Stimulated activated CD4-positive, alpha-beta T cell treated with anti-CD3 and anti-CD28 coated beads, TNF-alpha, amount 100 ng/mL, for 1 hour (primary cell): ENCODE measurements around the gene MZB1.
"Not testable (repeated sequence)": the region's sequence is repeated elsewhere in the genome, so short reads cannot be mapped to it uniquely, and the experiment has no call there.

Source experiments
- DNase-seq, 3 donors: peaks; one replicate each; pipeline ENCODE4 v3.0.0-alpha.2; 2020; ENCODE audit warnings: low read depth in 3 of 3, low spot score in 1 of 3

The MZB1 gene

DNA sequence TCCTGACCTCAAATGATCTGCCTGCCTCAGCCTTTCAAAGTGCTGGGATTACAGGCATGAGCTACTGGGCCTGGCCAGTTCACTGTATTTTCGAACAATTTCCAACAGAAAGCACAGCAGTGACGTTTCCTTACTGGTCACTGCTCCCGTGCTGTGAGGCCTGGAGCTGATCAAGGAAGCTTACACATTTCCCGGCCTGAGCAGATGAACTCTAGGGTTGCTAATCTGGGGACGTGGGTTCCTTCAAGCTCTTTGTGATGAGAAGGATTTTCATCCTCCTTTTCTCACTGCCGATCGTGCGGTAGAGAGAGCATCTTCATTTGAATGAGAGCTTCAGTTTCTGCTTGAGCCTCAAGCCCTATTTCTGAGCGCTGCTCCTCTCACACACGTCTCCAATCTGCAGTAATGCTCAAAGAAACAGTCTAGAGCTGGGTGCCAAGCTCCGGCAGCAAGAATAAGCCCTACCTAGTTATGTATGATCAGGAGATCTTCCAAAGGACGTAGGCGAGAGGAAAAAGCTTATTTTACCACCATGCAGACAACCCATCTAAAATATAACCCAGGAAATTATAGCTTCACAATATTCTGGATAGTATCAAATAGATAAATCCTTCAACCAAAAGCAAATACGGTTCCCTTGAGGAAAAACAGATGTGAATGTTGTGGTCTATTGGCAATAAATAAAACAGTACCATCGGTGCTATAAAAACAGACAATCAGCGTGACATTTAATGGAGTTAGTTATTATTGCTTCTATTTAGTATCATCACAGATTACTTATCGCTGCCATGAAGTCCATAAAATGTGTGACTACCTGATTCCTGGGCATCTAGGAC is 21.5 kb upstream of the MZB1 start:
- DNase-seq = no peak

DNA sequence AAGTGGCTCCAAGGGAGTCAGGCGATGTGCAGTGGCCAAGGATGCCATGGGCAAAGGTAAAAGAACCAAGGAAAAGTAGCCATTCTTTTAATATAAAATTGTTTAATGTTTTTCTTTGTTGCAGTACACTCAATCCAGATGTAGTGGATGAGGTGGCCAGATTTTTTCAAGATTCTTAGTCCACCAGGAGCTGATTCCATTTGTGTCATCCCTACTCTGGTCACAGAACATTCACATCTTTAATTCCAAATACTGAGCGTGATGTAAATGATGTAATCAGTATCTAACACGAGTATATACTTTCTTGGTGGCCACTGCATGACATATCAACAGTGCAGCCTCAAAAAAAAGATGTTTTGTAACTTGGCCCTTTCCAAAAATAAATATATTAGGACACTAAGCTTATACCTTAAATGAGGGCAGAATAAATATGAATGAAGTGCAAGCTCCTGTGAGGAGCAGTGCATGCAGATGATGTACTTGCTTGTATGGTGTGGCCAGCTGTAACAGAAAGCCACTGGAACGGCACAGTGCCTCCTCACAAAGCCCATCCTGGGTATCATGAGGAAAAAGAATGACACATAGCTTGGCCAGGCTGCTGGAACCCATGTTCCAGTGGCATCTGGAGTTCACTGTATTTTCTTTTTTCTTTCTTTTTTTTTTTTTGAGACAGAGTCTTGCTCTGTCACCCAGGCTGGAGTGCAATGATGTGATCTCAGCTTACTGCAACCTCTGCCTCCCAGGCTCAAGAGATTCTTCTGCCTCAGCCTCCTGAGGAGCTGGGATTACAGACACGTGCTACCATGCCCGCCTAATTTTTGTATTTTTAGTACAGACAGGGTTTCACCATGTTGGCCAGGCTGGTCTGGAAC is 20.6 kb upstream of the MZB1 start:
- DNase-seq = no peak

DNA sequence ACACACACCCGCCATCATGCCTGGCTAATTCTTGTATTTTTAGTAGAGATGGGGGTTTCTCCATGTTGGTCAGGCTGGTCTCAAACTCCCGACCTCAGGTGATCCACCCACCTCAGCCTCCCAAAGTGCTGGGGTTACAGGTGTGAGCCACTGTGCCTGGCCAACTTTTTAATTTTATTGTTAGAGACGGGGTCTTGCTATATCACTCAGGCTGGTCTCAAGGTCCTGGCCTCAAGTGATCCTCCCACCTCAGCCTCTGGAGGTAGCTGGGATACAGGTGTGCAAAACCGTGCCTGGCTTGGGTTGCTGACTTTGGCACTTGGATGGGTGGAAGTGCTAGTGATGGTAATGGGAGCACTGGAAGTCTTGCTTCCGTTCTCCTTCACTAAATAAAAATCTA is 19.4 kb upstream of the MZB1 start:
- DNase-seq = not testable (repeated sequence)

DNA sequence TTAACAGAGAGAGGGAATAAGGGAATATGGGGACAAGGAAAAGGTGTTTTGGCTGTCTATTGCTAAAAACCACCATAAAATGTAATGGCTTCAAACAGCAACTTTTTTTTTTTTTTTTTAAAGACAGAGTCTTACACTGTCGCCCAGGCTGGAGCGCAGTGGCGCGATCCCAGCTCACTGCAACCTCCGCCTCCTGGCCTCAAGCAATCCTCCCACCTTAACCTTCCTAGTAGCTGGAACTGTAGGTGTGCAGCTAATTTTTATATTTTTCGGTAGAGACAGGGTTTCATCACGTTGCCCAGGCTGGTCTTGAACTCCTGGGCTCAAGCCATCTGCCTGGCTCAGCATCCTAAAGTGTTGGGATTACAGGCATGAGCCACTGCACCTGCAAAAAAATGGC is 18.5 kb upstream of the MZB1 start:
- DNase-seq = no peak

DNA sequence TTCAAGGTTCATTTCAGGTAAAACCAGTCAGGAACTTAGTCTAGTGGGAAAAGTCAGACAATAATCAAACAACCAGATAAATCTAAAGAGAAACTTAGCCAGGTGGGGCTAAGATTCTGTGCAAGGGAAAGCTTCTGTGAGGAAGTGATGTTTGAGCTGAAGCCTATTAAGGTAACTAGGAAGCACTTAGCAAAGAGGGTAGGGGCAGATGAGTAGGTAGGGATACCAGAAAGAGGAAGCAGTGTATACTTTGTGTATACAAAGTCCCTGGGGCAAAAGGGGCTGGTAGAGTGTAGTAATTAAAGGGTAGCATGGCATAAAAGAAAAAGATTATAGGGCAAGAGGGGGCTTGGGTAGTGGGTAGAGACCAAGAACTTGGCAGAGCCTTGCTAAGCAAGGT is 17.8 kb upstream of the MZB1 start:
- no peak for DNase-seq

DNA sequence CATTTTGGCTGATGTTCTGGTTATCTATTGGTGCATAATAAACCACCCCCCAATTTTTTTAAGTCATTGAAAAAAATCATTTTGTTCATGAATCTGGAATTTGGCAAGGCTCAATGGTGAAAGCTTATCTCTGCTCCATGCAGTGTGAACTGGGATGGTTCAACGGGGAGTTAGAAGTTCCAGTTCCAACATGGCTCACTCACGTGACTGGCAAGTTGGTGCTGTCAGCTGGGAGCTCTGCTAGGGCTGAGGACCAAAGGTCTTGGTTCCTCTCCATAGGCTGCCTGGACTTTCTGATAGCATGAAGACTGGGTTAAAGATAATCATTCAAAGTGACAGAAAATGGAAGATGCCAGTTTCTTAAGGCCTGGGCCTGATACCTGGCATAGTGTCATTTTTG is 17.2 kb upstream of the MZB1 start:
- no peak for DNase-seq

DNA sequence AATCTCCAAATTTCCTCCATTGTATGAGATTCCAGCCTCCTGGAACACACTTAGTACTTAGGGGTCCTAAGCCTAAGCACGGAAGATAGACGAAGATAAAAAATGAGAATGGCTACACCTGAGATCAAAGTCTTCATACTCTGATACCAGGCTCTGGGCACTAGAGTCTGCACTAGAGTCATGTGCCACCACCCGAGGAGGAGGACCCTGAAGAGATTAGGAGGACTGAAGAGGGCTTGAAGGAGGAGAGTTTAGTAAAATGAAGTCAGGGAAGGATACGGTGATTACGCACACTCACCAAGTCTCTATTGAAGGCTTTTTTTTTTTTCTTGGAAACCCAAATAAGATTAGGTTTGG is 14.7 kb upstream of the MZB1 start:
- DNase-seq = no peak

DNA sequence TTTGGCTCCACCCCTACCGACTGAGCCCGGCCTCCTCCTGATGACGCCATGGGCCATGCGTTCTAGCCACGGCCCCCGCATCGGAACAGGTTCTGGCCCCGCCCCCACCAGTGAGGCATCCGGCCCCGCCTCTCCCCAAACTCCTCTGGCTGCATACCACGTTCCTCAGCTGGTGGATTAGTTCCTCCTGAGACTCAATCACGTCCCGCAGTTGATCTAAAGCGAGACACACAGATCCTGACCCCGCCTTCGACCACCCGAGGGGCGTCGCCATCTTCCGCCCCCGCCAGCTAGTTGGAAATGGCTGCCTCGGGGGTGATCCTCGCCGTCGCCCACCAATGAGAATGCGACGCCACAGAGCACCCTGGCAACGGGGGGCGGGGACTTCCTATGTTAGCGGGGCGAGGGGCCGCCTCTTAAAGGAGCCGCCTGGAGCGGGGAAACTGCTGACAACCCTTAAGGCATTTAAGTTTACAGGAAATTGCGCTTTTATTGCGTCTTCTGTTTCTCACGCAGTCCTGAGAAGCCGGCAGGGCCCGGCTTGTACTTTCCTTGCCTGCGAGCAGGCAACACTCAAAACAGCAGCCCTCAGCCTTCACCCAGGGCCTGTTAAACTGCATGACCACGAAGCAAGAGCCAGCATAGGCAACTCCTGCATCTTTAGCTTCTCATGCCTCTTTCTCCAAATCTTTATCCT is 14.2 kb upstream of the MZB1 start, which contains the start of gene SPATA24:
Gene SPATA24 (minus strand): TSS at position 303 of the 697 bp plus-strand sequence. CDS start 29 bp downstream, at position 274.
- peak; percentile 92 to 95 (median 92) for DNase-seq

DNA sequence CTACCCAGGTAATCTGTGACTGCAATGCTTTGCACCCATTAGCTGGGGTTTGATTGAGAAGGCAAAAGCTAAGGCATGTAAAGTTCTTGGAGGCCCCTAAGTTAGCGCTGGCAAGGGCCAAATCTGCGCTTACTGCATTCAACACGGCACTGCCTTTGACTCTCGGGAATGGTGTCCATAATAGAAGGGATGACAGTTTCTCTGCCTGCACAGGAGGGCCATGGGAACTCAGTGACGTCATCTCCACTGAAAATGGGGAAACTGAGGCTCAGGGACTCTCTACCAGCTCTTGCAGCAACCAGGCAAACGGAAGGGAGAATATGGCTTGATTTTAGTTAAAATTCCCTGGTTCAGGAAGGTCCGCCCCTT is 13.7 kb upstream of the MZB1 start:
- DNase-seq = no peak

DNA sequence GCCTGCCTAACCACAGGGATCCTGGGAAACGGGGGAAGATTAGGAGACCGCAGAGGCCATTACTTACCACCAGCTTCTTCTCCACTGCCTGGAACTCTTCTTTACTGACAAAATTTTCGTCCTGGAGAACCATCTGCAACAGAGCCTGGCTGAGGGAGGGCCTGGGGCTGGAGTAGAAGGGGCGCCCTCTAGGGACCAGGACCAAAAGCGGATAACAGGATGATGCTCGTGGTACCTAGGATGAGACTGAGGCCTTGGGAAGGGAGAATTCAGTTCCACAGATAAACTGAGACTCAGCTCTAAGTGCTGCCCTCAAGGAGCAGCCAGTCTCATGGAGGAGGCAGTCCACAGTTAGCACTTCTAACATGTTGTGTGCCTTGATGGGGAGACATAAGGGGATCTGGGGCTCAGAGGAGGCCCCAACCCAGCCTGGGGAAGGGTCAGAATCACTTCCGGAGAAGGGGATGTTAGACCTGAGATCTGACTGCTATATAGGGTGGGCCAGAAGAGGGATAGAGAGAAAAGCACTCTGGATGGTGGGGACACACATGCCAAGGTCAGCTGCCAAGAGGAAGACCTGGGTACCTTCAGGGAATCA is 12.9 kb upstream of the MZB1 start:
- no peak for DNase-seq

DNA sequence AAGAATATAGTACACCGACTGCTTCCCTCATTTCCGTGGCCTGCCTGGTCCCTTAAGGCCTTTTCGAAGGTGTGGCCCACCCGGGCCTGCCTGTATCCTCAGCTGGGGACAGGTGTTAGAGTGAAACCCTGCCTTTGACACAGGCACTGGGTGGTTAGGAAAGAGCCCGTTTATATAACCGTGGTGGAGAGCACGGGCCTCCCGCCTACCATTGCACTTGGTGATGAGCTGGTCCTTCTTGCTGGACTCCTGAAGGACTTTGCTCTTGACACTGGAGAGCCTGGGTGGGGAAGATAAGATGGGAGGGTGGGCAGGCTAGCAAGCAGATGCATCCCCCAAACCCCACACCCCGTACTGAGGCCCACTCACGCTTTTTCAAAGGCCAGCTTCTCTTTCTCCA is 11.8 kb upstream of the MZB1 start:
- no peak for DNase-seq

DNA sequence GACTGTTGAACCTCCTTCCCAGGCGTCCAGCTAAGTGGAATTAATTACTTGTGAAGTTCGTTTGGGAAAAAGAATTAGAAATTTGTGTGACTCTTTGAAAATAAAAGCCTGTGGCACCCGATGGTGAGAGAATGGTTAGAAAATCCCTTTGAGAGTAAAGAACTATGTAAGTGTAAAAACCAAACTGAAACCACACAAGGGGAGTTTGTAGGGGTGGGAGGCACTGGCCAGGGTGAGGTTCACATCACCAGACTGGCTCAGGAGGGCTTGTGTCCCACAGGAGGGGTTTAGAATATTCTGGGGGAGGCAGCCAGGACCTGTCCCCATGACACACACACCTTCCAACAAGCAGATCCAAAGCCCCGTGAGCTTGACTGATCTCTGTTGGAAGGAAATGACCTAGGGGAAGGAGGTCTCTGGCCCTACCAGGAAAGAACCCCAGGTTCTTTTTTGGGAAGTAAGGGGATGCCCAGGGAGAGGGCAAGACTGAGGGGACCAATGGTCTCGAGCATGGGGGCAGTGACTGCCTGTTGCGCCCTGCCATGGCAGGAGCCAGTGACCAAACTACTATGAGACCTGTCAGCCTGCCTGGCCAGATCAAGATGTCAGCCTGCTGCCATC is 9.9 kb upstream of the MZB1 start:
- DNase-seq = no peak

DNA sequence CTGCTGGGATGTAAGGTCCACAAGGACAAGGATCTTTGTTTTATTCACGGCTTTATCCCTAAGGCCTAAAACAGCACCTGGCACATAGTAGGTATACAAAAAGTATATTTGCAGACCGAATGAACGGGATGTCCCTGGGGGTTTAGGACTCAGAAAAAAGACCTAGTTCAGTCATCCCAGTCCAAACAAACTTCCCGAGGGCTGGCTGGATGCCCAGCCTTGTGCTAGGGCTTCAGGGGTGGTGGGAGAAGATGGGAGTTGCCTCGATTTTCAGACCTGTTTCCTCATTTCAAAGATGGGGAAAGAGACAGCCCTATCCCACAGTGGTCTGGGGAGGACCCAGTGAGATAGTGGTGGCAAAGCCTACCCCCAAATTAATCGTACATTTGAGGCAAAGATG is 8.2 kb upstream of the MZB1 start:
- DNase-seq = no peak

DNA sequence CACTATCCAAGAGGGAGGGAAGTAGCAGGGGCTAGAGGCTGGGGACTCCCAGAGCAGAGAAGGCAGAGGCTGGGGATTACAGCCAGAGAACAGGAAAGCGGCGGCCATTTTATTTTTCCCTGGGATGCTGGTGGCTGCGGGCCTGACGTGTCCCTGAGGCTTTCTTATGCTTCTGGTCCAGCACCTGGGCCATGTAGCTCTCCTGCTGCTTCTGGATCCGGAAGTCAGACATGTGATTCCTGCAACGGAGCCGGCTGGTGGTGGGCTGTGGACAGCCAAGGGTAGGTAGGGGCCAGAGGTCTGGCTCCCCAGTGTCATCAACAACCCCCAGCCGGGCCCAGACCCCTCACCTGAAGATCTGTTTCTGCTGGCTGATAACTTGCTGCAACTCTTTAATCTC is 7.0 kb upstream of the MZB1 start:
- no peak for DNase-seq

DNA sequence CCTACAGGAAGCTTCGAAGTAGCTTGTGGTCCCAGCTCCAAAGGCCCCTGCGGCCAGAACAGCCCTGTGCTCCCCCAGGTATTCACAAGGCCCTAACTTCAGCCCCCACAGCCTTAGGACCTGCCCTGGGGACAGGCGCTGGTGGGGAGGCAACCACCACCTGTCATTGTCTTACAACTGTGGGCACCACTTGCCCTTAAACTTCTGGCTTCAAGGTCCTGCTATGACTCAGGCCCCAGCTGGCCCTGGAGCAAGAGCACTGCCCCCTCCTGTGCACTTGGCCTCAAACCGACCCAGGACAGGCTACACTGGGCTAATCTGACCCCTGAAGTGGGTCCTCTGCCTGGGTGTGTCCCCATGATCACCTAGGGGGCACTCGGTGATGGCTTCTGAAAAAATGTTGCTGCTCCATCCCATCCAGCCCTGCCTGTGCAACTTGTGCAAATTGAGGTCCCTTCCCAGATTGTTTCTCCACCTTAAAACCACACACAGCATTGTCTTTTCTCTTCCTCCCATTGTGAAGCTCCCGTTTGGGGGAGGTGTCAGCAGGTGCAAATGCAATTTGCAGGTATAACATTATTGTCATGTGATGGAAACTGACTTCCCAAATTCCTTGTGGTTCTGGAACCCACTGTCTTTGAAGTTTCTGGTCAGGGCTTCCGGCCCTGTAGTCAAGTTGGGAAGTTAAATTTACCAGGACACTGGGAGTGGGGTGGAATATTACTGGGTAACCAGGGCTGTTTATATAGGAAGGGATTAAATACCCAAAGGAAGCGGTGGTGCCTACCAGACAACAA is 6.3 kb upstream of the MZB1 start:
- DNase-seq = no peak

DNA sequence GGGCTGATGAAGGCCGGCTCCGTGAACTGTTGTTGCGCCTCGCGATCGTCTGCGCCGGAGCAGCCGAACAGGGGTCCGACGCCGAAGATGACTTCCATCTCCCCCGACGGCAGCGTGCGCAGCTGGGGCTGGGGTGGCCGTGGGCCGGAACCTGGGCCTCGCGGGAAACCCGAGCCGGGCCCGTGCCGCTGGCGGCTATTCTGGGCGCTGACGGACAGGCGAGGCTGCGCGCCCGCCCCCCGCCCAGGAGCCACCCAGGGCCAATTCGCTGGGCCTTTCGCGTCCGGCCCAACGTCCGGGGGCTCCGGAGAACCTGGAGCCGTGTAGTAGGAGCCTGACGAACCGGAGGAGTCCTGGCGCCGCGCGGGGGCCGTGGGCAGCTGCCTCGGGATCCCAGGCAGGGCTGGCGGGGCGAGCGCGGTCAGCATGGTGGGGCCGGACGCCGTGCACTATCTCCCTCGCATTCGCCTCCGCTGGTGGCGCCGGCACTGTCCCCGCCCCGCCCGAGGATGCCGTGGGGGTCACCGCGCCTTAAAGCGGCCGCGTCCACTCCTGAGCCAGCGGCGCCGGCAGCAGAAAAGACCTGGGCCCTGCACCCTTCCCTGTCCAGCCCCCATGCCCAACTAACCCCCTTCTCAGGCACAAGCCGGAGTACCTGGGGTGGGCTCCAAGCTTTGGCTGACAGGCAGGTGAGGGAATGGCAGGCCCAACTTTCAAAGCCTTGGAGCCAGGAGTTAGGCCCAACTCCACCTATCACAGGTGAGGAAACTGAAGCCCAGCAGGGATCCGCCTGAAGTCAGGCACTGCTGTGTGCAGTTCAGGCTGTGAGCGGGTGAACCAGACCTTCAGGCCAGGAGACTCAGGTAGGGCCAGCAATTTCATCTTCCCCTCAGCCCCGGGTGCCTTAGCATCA is 5.2 kb upstream of the MZB1 start, which contains the start of gene PROB1:
Gene PROB1 (minus strand): TSS at position 451 of the 913 bp plus-strand sequence. CDS start 23 bp downstream, at position 428.
- no peak for DNase-seq

DNA sequence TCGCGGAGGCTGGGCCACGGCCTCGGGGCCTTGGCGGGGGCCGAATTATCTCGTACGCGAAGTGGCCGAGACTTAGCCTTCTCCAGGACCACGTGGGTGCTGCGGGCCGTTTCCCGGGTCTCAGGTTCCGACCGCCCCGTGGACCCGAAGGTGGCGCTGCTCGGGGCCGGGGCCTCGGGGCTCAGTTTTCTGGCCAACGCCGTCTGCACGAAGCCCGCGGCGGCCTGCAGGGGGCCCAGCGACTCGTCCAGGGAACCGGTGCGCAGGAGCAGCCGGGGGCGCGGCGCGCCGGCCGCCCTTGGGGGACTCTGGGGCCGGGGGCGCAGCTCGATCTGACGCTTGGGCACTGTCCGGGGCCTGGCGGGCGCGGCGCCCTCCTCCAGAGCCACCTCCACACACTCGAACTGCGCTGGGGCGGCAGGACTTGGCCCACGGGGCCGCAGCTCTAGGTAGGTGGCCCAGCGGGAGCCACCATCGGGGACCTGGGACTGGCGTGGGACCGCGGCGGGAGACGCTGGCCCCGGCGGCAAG is 4.5 kb upstream of the MZB1 start:
- DNase-seq = no peak

DNA sequence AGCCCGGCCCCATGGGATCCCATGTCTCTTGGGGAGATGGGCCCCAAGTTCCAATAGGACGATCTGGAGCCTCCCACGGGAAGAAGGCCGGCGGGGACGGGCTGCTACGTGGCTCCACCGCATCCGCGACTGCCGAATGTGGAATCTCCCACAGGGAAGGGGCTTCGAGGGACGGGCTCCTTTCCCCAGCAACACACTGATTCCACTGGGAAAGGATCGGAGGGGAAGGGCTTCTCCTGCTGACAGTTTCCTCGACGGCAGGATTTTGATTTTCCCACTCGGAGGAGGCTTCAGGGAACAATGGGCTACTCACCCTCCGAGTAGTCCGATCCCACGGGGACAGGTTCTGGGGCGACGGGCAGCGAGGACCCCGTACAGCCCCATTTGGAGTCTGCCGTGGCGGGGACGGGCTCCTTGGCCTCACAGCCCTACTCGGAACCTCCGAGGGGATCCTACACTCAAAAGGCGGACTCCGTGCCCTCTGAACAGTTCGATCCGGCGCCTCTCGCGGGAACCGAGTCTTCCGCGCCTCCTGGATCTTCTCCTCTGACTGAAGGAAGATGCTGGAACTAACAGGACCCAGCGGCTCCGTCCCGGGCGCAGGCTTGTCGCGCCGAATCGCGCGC is 3.9 kb upstream of the MZB1 start:
- no peak for DNase-seq
